NCI-H82 treated with DMSO at 0.1 percent for 48 hours (cell line): ENCODE data around the gene ITPR3.
"Not testable (repeated sequence)": the region's sequence is repeated elsewhere in the genome, so short reads cannot be mapped to it uniquely, and the experiment has no call there.

Experiments
- DNase-seq: peaks from one replicate; lab custom pipeline; 2025; ENCODE audit not compliant: unreplicated experiment; lab: John Stamatoyannopoulos, UW

Gene ITPR3

GRCh38 chr6:33610779-33611732, 10.1 kb upstream of the ITPR3 start:
- no peak for DNase-seq

- no peak for DNase-seq
These were observed 7.9 kb upstream of the ITPR3 start for GRCh38 chr6:33613146-33613794.

- no peak for DNase-seq
These were observed 7.3 kb upstream of the ITPR3 start for GRCh38 chr6:33613795-33614168.

- no peak for DNase-seq
These were observed 5.0 kb upstream of the ITPR3 start for GRCh38 chr6:33616113-33616512.

- no peak for DNase-seq
These were observed 4.2 kb upstream of the ITPR3 start for GRCh38 chr6:33616913-33617312.

GRCh38 chr6:33619166-33619840, 1.8 kb upstream of the ITPR3 start:
- no peak for DNase-seq

- no peak for DNase-seq
These were observed 815 bp upstream of the ITPR3 start for GRCh38 chr6:33620158-33620855.

GRCh38 chr6:33621711-33622388, 728 bp downstream of the ITPR3 start:
- DNase-seq = peak; percentile 23

GRCh38 chr6:33622456-33623431, 1.6 kb downstream of the ITPR3 start:
- DNase-seq = no peak

- no peak for DNase-seq
These were observed 2.8 kb downstream of the ITPR3 start for GRCh38 chr6:33623895-33624381.

- DNase-seq = no peak
These were observed 3.7 kb downstream of the ITPR3 start for GRCh38 chr6:33624856-33625255.

- no peak for DNase-seq
These were observed 6.8 kb downstream of the ITPR3 start for GRCh38 chr6:33627876-33628275.

- no peak for DNase-seq
These were observed 7.4 kb downstream of the ITPR3 start for GRCh38 chr6:33628401-33628964.

- no peak for DNase-seq
These were observed 8.9 kb downstream of the ITPR3 start for GRCh38 chr6:33630014-33630413.

- not testable (repeated sequence) for DNase-seq
These were observed 10.4 kb downstream of the ITPR3 start for GRCh38 chr6:33631521-33631920.

GRCh38 chr6:33631971-33632557, 10.9 kb downstream of the ITPR3 start:
- DNase-seq = no peak

GRCh38 chr6:33632558-33633039, 11.5 kb downstream of the ITPR3 start:
- DNase-seq = peak; percentile 50

- no peak for DNase-seq
These were observed 12.0 kb downstream of the ITPR3 start for GRCh38 chr6:33633084-33633461.
